ENCODE data around the gene FBXO31.

GRCh38 chr16:87382023-87382785 is 1.4 kb downstream of the FBXO31 start:
- TF ChIP-seq JUN (IDR thresholded peaks at IDR 0.05; ENCODE audit: low read depth, low read length) (no peak), CREB1 (IDR thresholded peaks at IDR 0.05) (no peak), CEBPB (IDR thresholded peaks at IDR 0.05; ENCODE audit: low read depth, low read length) (no peak)
- TF ChIP-seq, protein P1, sequence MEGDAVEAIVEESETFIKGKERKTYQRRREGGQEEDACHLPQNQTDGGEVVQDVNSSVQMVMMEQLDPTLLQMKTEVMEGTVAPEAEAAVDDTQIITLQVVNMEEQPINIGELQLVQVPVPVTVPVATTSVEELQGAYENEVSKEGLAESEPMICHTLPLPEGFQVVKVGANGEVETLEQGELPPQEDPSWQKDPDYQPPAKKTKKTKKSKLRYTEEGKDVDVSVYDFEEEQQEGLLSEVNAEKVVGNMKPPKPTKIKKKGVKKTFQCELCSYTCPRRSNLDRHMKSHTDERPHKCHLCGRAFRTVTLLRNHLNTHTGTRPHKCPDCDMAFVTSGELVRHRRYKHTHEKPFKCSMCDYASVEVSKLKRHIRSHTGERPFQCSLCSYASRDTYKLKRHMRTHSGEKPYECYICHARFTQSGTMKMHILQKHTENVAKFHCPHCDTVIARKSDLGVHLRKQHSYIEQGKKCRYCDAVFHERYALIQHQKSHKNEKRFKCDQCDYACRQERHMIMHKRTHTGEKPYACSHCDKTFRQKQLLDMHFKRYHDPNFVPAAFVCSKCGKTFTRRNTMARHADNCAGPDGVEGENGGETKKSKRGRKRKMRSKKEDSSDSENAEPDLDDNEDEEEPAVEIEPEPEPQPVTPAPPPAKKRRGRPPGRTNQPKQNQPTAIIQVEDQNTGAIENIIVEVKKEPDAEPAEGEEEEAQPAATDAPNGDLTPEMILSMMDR (IDR thresholded peaks at IDR 0.05; ENCODE audit: control extremely low read depth in 1 of 3, insufficient read depth in 1 of 3, low read depth in 1 of 3, low read length in 3 of 3): no peak
- TF ChIP-seq, protein P2, sequence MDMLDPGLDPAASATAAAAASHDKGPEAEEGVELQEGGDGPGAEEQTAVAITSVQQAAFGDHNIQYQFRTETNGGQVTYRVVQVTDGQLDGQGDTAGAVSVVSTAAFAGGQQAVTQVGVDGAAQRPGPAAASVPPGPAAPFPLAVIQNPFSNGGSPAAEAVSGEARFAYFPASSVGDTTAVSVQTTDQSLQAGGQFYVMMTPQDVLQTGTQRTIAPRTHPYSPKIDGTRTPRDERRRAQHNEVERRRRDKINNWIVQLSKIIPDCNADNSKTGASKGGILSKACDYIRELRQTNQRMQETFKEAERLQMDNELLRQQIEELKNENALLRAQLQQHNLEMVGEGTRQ (IDR thresholded peaks at IDR 0.05; ENCODE audit: low read length): no peak

Measured in H1 (cell line).